ENCODE results near the gene ACTA2. TPM values are rescaled to one million over a fixed set of nuclear protein-coding genes. Genes with fewer than 3 reads are reported as not detected.

The ACTA2 gene
- total RNA-seq, 1 experiment from 2014 or later: 2.4 TPM

GRCh38 chr10:88982366-88982765 is 29.8 kb upstream of the ACTA2 start:
- no peak overlapping the region for H2BK15ac ChIP-seq (ENCODE audit: low read depth, low read length)
- no peak overlapping the region for H3K9ac ChIP-seq (ENCODE audit: extremely low read depth, insufficient read length, low read length)
- H3K9me3 Mint-ChIP-seq: no peaks in the 10 kb centered on the region
- H3K23me2 ChIP-seq (ENCODE audit: insufficient read length, low read depth, low read length, poor library complexity, severe bottlenecking): no peaks in the 10 kb centered on the region
- no peak overlapping the region for H2BK12ac ChIP-seq (ENCODE audit: insufficient read length, low read depth, low read length)
- H3K4me1 ChIP-seq (ENCODE audit: insufficient read depth, low read length): no peaks in the 10 kb centered on the region
- H2AK5ac ChIP-seq (ENCODE audit: insufficient read length, low read length): no peak overlapping the region
- H3K27ac Mint-ChIP-seq: no peak overlapping the region
- H2BK120ac ChIP-seq (ENCODE audit: low read depth, low read length, poor library complexity, severe bottlenecking): no peak overlapping the region
- no peaks in the 10 kb centered on the region for H3K27me3 Mint-ChIP-seq (ENCODE audit: low read depth)
- H3K27me3 ChIP-seq (ENCODE audit: insufficient read depth, low read length): no peaks in the 10 kb centered on the region
- no peak overlapping the region for H3K56ac ChIP-seq (ENCODE audit: insufficient read length, low read depth, low read length)
- no peak overlapping the region for H4K8ac ChIP-seq (replicated peaks; ENCODE audit: insufficient read length, low read depth, low read length)
- H3K4me1 Mint-ChIP-seq: peaks cover 10% of the 10 kb centered on the region in 2 experiments
- no peak overlapping the region for H2BK5ac ChIP-seq (ENCODE audit: insufficient read length, low read length)
- no peak overlapping the region for H3K4me2 ChIP-seq (ENCODE audit: insufficient read depth, insufficient read length, low read length)
- H3K27ac ChIP-seq (ENCODE audit: insufficient read length, low read depth, low read length): no peak overlapping the region
- H4K91ac ChIP-seq (ENCODE audit: insufficient read length, low read depth, low read length): no peak overlapping the region
- no peak overlapping the region for H3K4me3 Mint-ChIP-seq
- no CpG with 5 or more reads among the region's 2 CpGs for WGBS (ENCODE audit: extremely low coverage, insufficient read length, low lambda C conversion rate)
- no peaks in the 10 kb centered on the region for H3K36me3 Mint-ChIP-seq (ENCODE audit: insufficient read depth in 1 of 3, low read depth in 3 of 3)
- H3K9me3 ChIP-seq (ENCODE audit: control insufficient read depth, low read depth, low read length): no peaks in the 10 kb centered on the region
- no peak for TF ChIP-seq CTCF (conservative IDR thresholded peaks at IDR 0.05)
- H3K79me2 ChIP-seq (ENCODE audit: insufficient read depth, low read length): no peaks in the 10 kb centered on the region
- H3K18ac ChIP-seq (ENCODE audit: insufficient read length, low read depth, low read length): no peak overlapping the region
- no peak for DNase-seq
- no peak overlapping the region for H3K14ac ChIP-seq (ENCODE audit: insufficient read depth, low read length)
- H2BK20ac ChIP-seq (ENCODE audit: low read depth, low read length, poor library complexity, severe bottlenecking): no peak overlapping the region
- no peaks in the 10 kb centered on the region for H3K79me1 ChIP-seq (ENCODE audit: insufficient read depth, low read depth, low read length, poor library complexity, severe bottlenecking)
- no peaks in the 10 kb centered on the region for H4K20me1 ChIP-seq (ENCODE audit: control insufficient read depth, insufficient read depth, insufficient read length)
- no peak overlapping the region for H4K5ac ChIP-seq (ENCODE audit: insufficient read length, low read depth, low read length)
- H3T11ph ChIP-seq (ENCODE audit: low read length): no peak overlapping the region
- H2AFZ ChIP-seq (ENCODE audit: low read length): no peak overlapping the region
- H3K4ac ChIP-seq (ENCODE audit: low read depth, low read length): no peak overlapping the region
- no peak overlapping the region for H3K23ac ChIP-seq (ENCODE audit: insufficient read length, low read depth, low read length)
